Measurements from ENCODE around the gene GLYATL1.
"Not testable (repeated sequence)": the region's sequence is repeated elsewhere in the genome, so short reads cannot be mapped to it uniquely, and the experiment has no call there.

The GLYATL1 gene

GRCh38 chr11:58998480-58999290, 59.4 kb downstream of the GLYATL1 start:
- no peak for DNase-seq (ENCODE audit: low read depth in 2 of 2)

- DNase-seq (ENCODE audit: low read depth in 2 of 2), result no peak
Measured at GRCh38 chr11:58999291-58999680, 60.0 kb downstream of the GLYATL1 start.

- DNase-seq (ENCODE audit: low read depth in 2 of 2), result no peak
Measured at GRCh38 chr11:59000003-59000402, 60.7 kb downstream of the GLYATL1 start.

DNA sequence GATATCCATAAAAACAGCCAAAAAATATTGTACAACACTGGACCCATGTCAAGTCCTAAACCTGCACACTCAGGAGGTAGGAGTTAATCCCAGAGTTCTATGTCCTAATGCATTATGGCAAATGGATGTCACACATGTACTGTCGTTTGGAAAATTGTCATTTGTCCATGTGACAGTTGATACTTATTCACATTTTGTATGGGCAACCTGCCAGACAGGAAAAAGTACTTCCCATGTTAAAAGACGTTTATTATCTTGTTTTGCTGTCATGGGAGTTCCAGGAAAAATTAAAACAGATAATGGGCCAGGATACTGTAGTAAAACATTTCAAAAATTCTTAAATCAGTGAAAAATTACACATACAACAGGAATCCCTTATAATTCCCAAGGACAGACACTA, 62.7 kb downstream of the GLYATL1 start:
- DNase-seq (ENCODE audit: low read depth in 2 of 2), result not testable (repeated sequence)

Data from stimulated activated CD4-positive, alpha-beta T cell treated with anti-CD3 and anti-CD28 coated beads, Interleukin-1b, Interleukin-23, amount 100 ng/mL, for 1 hour (primary cell).